ENCODE results near the gene CSMD2. TPM values are rescaled to one million over a fixed set of nuclear protein-coding genes. Genes with fewer than 3 reads are reported as not detected.

The CSMD2 gene
- total and polyA plus RNA-seq, 2 donors from 2014 or later: 0.47 TPM; not detected in 1

DNA sequence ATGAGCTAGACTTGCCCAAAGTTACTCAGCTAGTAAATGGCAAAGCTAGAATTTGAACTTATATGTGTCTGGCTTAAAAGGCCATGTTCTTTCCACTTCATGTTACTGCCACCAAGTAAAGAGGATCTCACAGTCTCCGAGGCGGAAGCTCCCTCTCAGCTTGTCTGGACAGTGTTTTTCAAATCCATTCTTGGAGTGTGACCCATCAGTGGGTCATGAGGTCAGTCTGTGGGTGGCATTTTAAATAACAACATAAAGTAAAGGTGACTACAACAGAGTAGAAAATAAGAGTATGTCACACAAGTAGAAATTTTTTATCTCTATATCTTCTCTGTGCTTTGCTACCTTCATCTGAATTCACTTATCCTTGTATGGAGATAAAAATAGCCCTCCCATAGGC, 304.4 kb downstream of the CSMD2 start:
- intact Hi-C loops (cut with DNase I): no loop called here
- no peak for FAIRE-seq

DNA sequence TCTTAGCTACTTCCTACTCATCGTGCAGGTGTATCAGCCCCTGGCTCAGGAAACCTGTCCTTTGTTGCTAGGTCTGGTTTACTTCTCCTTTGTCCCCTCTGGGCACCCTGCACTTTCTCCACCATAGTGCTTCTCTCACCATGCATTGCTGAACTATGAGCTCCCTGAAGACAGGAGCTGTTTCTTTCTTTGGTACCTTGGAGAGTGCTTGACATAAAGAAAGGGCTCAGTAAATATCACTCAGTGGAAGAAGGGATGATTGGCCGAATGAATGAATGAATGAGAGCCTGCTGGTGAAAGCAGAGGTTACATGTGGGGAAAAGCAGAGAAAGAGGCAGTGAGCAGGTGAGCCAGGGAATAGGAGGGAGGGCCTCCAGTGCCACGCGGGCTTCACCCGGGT, 310.9 kb downstream of the CSMD2 start:
- H3K4me1 ChIP-seq (ENCODE audit: control insufficient read depth in 2 of 3, insufficient read depth in 2 of 3, low read depth in 1 of 3, low read length in 3 of 3): no peaks in the 10 kb centered on the region
- FAIRE-seq (no peak), DNase-seq (no peak)
- intact Hi-C loops (cut with DNase I): no loop called here
- TF ChIP-seq, protein P1, sequence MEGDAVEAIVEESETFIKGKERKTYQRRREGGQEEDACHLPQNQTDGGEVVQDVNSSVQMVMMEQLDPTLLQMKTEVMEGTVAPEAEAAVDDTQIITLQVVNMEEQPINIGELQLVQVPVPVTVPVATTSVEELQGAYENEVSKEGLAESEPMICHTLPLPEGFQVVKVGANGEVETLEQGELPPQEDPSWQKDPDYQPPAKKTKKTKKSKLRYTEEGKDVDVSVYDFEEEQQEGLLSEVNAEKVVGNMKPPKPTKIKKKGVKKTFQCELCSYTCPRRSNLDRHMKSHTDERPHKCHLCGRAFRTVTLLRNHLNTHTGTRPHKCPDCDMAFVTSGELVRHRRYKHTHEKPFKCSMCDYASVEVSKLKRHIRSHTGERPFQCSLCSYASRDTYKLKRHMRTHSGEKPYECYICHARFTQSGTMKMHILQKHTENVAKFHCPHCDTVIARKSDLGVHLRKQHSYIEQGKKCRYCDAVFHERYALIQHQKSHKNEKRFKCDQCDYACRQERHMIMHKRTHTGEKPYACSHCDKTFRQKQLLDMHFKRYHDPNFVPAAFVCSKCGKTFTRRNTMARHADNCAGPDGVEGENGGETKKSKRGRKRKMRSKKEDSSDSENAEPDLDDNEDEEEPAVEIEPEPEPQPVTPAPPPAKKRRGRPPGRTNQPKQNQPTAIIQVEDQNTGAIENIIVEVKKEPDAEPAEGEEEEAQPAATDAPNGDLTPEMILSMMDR (IDR thresholded peaks at IDR 0.05; ENCODE audit: borderline replicate concordance, extremely low read depth, insufficient read depth): no peak
- H3K9ac ChIP-seq (ENCODE audit: low read length in 3 of 3): no peak overlapping the region
- H3K4me3 ChIP-seq (ENCODE audit: low read length in 3 of 3): no peak overlapping the region
- no peaks in the 10 kb centered on the region for H3K9me3 ChIP-seq (ENCODE audit: control insufficient read depth in 2 of 3, insufficient read depth in 1 of 3, low read length in 3 of 3)
- no peaks in the 10 kb centered on the region for H3K36me3 ChIP-seq (ENCODE audit: control insufficient read depth in 2 of 3, insufficient read depth in 3 of 3, low read length in 3 of 3)
- H3K27me3 ChIP-seq (ENCODE audit: control insufficient read depth, insufficient read depth, low read length): no peaks in the 10 kb centered on the region
- H3K27ac ChIP-seq (ENCODE audit: low read depth in 2 of 2, low read length in 2 of 2): no peak overlapping the region

More for the DNA sequence above, 304.4 kb downstream of the CSMD2 start:
- Histone ChIP-seq H3K9ac (ENCODE audit: low read length in 3 of 3) (no peak overlapping the region), H3K36me3 (ENCODE audit: control insufficient read depth in 2 of 3, insufficient read depth in 3 of 3, low read length in 3 of 3) (no peaks in the 10 kb centered on the region), H3K27me3 (ENCODE audit: control insufficient read depth, insufficient read depth, low read length) (no peaks in the 10 kb centered on the region), H3K4me1 (ENCODE audit: control insufficient read depth in 2 of 3, insufficient read depth in 2 of 3, low read depth in 1 of 3, low read length in 3 of 3) (no peaks in the 10 kb centered on the region), H3K9me3 (ENCODE audit: control insufficient read depth in 2 of 3, insufficient read depth in 1 of 3, low read length in 3 of 3) (no peaks in the 10 kb centered on the region), H3K4me3 (ENCODE audit: low read length in 3 of 3) (no peak overlapping the region), H3K27ac (ENCODE audit: low read depth in 2 of 2, low read length in 2 of 2) (no peak overlapping the region)
- TF ChIP-seq, protein P1 (IDR thresholded peaks at IDR 0.05; ENCODE audit: borderline replicate concordance, extremely low read depth, insufficient read depth): no peak
- DNase-seq: no peak

DNA sequence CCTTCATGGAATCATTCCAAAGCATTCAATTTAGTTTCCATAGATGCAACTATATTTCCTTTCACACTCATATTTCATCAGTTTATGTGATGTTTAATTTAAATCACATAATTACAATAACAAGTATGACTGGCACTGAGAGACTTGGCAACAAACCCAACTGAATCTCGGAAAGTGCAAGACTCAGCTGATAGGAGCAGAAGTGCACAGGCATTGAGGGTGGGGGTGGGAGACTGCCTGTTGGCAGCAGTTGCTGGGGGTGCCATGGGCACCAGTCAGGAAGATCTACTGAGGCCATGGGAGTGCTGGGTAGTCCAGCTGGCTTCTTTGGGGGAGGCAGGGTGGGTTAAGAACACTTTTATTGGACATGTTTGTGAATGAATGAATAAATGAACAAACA, 311.6 kb downstream of the CSMD2 start:
- Histone ChIP-seq H3K9me3 (ENCODE audit: control insufficient read depth in 2 of 3, insufficient read depth in 1 of 3, low read length in 3 of 3) (no peaks in the 10 kb centered on the region), H3K9ac (ENCODE audit: low read length in 3 of 3) (no peak overlapping the region), H3K27me3 (ENCODE audit: control insufficient read depth, insufficient read depth, low read length) (no peaks in the 10 kb centered on the region), H3K4me3 (ENCODE audit: low read length in 3 of 3) (no peak overlapping the region), H3K4me1 (ENCODE audit: control insufficient read depth in 2 of 3, insufficient read depth in 2 of 3, low read depth in 1 of 3, low read length in 3 of 3) (no peaks in the 10 kb centered on the region), H3K36me3 (ENCODE audit: control insufficient read depth in 2 of 3, insufficient read depth in 3 of 3, low read length in 3 of 3) (no peaks in the 10 kb centered on the region), H3K27ac (ENCODE audit: low read depth in 2 of 2, low read length in 2 of 2) (no peak overlapping the region)
- no peak for DNase-seq
- TF ChIP-seq, protein P1 (IDR thresholded peaks at IDR 0.05; ENCODE audit: borderline replicate concordance, extremely low read depth, insufficient read depth): no peak
- no peak for FAIRE-seq
- intact Hi-C loops (cut with DNase I): no loop called here

DNA sequence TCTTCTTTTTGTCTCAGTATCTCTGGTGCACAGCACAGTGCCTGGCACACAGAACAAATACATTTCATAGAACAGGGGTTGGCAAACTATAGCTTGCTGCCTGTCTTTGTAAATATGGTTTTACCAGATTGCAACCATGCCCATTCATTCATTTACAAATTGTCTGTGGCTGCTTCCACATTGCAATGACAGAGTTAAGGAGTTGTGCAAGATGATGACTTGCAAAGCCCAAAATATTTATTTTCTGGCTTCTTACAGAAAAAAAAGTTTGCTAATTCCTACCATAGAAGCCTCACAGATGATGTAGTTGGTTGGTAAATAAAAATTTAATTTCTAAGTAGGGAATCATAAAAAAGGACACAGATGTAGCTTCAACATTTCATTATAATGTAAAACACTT, 312.3 kb downstream of the CSMD2 start:
- no peak for FAIRE-seq
- no peaks in the 10 kb centered on the region for H3K36me3 ChIP-seq (ENCODE audit: control insufficient read depth in 2 of 3, insufficient read depth in 3 of 3, low read length in 3 of 3)
- no peak overlapping the region for H3K27ac ChIP-seq (ENCODE audit: low read depth in 2 of 2, low read length in 2 of 2)
- TF ChIP-seq, protein P1 (IDR thresholded peaks at IDR 0.05; ENCODE audit: borderline replicate concordance, extremely low read depth, insufficient read depth): no peak
- H3K4me3 ChIP-seq (ENCODE audit: low read length in 3 of 3): no peak overlapping the region
- no peaks in the 10 kb centered on the region for H3K27me3 ChIP-seq (ENCODE audit: control insufficient read depth, insufficient read depth, low read length)
- H3K4me1 ChIP-seq (ENCODE audit: control insufficient read depth in 2 of 3, insufficient read depth in 2 of 3, low read depth in 1 of 3, low read length in 3 of 3): no peaks in the 10 kb centered on the region
- intact Hi-C loops (cut with DNase I): no loop called here
- H3K9me3 ChIP-seq (ENCODE audit: control insufficient read depth in 2 of 3, insufficient read depth in 1 of 3, low read length in 3 of 3): no peaks in the 10 kb centered on the region
- H3K9ac ChIP-seq (ENCODE audit: low read length in 3 of 3): no peak overlapping the region
- DNase-seq: no peak

Data from kidney (tissue), 14 donors.